WTC11 (cell line): ENCODE measurements around the gene EPHA6. TPM values are rescaled to one million over a fixed set of nuclear protein-coding genes. Genes with fewer than 3 reads are reported as not detected.

ENCODE experiments used
- ATAC-seq: fragments of 200-7000 bp; cut with Tn5 transposase; 2 replicates; pipeline ENCODE4 v1.10.0; 2021; ENCODE audit warnings: mild to moderate bottlenecking, moderate library complexity
- CTCF ChIA-PET: fragments of 300-600 bp; sonication (Branson Sonifier 250); formaldehyde crosslinking; loops from one replicate; lab custom pipeline; 2021; ENCODE audit warnings: antibody characterized with exemption; lab: Charles Lee
- POLR2A ChIA-PET: fragments of 350-600 bp; sonication (Branson Sonifier 250); formaldehyde crosslinking; loops from one replicate; lab custom pipeline; 2021; ENCODE audit warnings: antibody characterized with exemption; lab: Charles Lee
- DNase-seq: peaks from one replicate; pipeline ENCODE4 v3.0.0; 2021; ENCODE audit warnings: low spot score
- H3K27ac Mint-ChIP-seq: 2 replicates; pipeline ENCODE4 v1.8.0; 2021; ENCODE audit warnings: mixed read lengths
- H3K27me3 Mint-ChIP-seq: 2 replicates; pipeline ENCODE4 v1.8.0; 2021; ENCODE audit warnings: low read depth, mild to moderate bottlenecking, moderate library complexity, mixed read lengths
- H3K36me3 Mint-ChIP-seq: 2 replicates; pipeline ENCODE4 v1.8.0; 2021; ENCODE audit warnings: mixed read lengths
- H3K4me1 Mint-ChIP-seq: 2 replicates; pipeline ENCODE4 v1.8.0; 2022; ENCODE audit warnings: mixed read lengths
- H3K4me3 Mint-ChIP-seq: 2 replicates; pipeline ENCODE4 v1.8.0; 2021; ENCODE audit warnings: mild to moderate bottlenecking, moderate library complexity, mixed read lengths
- H3K9me3 Mint-ChIP-seq: 2 replicates; pipeline ENCODE4 v1.8.0; 2021; ENCODE audit warnings: mixed read lengths
- ATF2 ChIP-seq: sonication (generic); formaldehyde crosslinking; IDR thresholded peaks from 2 replicates; pipeline ENCODE4 v1.8.1; 2022; ENCODE audit warnings: low read depth, missing genetic modification reagents, borderline replicate concordance
- ATF6 ChIP-seq: sonication (generic); formaldehyde crosslinking; IDR thresholded peaks from 2 replicates; pipeline ENCODE4 v1.8.1; 2023; ENCODE audit warnings: mild to moderate bottlenecking, missing genetic modification reagents
- CBFB ChIP-seq: sonication (generic); formaldehyde crosslinking; IDR thresholded peaks from 2 replicates; pipeline ENCODE4 v1.8.1; 2022; ENCODE audit warnings: mild to moderate bottlenecking, low read depth, missing genetic modification reagents
- CREB1 ChIP-seq: sonication (generic); formaldehyde crosslinking; IDR thresholded peaks from 2 replicates; pipeline ENCODE4 v1.8.0; 2023; ENCODE audit warnings: mild to moderate bottlenecking, missing genetic modification reagents
- E2F1 ChIP-seq: sonication (generic); formaldehyde crosslinking; IDR thresholded peaks from 2 replicates; pipeline ENCODE4 v1.8.0; 2022; ENCODE audit warnings: mild to moderate bottlenecking, missing genetic modification reagents
- ERG ChIP-seq: fragments of 250-450 bp; sonication (Bioruptor Pico); IDR thresholded peaks from 2 replicates; pipeline ENCODE4 v1.8.0; 2021; ENCODE audit warnings: mild to moderate bottlenecking
- ESRRA ChIP-seq: sonication (generic); formaldehyde crosslinking; IDR thresholded peaks from 2 replicates; pipeline ENCODE4 v1.8.1; 2022; ENCODE audit warnings: mild to moderate bottlenecking, missing genetic modification reagents, borderline replicate concordance
- FOXK1 ChIP-seq: sonication (generic); formaldehyde crosslinking; IDR thresholded peaks from 2 replicates; pipeline ENCODE4 v1.8.0; 2022; ENCODE audit warnings: mild to moderate bottlenecking, moderate library complexity, missing genetic modification reagents
- IRF1 ChIP-seq: sonication (generic); formaldehyde crosslinking; IDR thresholded peaks from 2 replicates; pipeline ENCODE4 v1.8.0; 2023; ENCODE audit warnings: missing genetic modification reagents
- OVOL2 ChIP-seq: fragments of 250-450 bp; sonication (Bioruptor Pico); IDR thresholded peaks from 2 replicates; pipeline ENCODE4 v1.9.0; 2021; ENCODE audit warnings: mild to moderate bottlenecking, borderline replicate concordance
- SP1 ChIP-seq: sonication (generic); formaldehyde crosslinking; conservative IDR thresholded peaks from 2 replicates; pipeline ENCODE4 v1.8.1; 2022; ENCODE audit warnings: missing genetic modification reagents
- STAT6 ChIP-seq: sonication (generic); formaldehyde crosslinking; conservative IDR thresholded peaks from 2 replicates; pipeline ENCODE4 v1.8.1; 2023; ENCODE audit warnings: mild to moderate bottlenecking, low read depth, missing genetic modification reagents, moderate library complexity
- TP53 ChIP-seq: sonication (generic); formaldehyde crosslinking; IDR thresholded peaks from 2 replicates; pipeline ENCODE4 v1.8.1; 2023; ENCODE audit warnings: mild to moderate bottlenecking, missing genetic modification reagents
- ZNF281 ChIP-seq: sonication (generic); formaldehyde crosslinking; IDR thresholded peaks from 2 replicates; pipeline ENCODE4 v1.8.0; 2023; ENCODE audit warnings: mild to moderate bottlenecking, missing genetic modification reagents
- ZNF396 ChIP-seq: fragments of 250-450 bp; sonication (Bioruptor Pico); IDR thresholded peaks from 2 replicates; pipeline ENCODE4 v1.8.0; 2021; ENCODE audit warnings: mild to moderate bottlenecking, moderate library complexity, borderline replicate concordance
- ZNF423 ChIP-seq: fragments of 250-450 bp; sonication (Bioruptor Pico); IDR thresholded peaks from 2 replicates; pipeline ENCODE4 v2.1.2; 2022; ENCODE audit warnings: mild to moderate bottlenecking, moderate library complexity
- ZNF512 ChIP-seq: sonication (generic); formaldehyde crosslinking; IDR thresholded peaks from 2 replicates; pipeline ENCODE4 v1.8.1; 2022; ENCODE audit warnings: missing genetic modification reagents, borderline replicate concordance
- ZNF532 ChIP-seq: fragments of 250-450 bp; sonication (Bioruptor Pico); IDR thresholded peaks from 2 replicates; pipeline ENCODE4 v1.9.0; 2021; ENCODE audit warnings: mild to moderate bottlenecking, borderline replicate concordance
- total RNA-seq: library from RNA; stranded (reverse); gene quantifications from 3 replicates; pipeline ENCODE4 v1.2.3, GENCODE V29; 2021

Gene EPHA6
- total RNA-seq, 1 experiment from 2014 or later, result 2.1 TPM

GRCh38 chr3:97495896-97496295 lies 681.5 kb downstream of the EPHA6 start (continued):
- TF ChIP-seq STAT6 (CRISPR knock-in tag) (no peak), TP53 (no peak), ESRRA (no peak), ZNF512 (no peak), ZNF281 (CRISPR knock-in tag) (no peak)

- POLR2A ChIA-PET, result no interaction called here
- peaks cover 25% of the 10 kb centered on the region for H3K9me3 Mint-ChIP-seq
- DNase-seq (no peak), ATAC-seq (no peak)
- H3K27me3 Mint-ChIP-seq, result no peaks in the 10 kb centered on the region
- peaks cover 16% of the 10 kb centered on the region for H3K36me3 Mint-ChIP-seq
- H3K4me1 Mint-ChIP-seq, result no peaks in the 10 kb centered on the region
- H3K4me3 Mint-ChIP-seq, result no peak overlapping the region
- no peak overlapping the region for H3K27ac Mint-ChIP-seq
- CTCF ChIA-PET, result no interaction called here
- TF ChIP-seq IRF1 (no peak), ATF2 (CRISPR knock-in tag) (no peak), ZNF532 (CRISPR knock-in tag) (no peak), ZNF423 (CRISPR knock-in tag) (no peak), OVOL2 (CRISPR knock-in tag) (no peak), ATF6 (CRISPR knock-in tag) (no peak), ZNF396 (no peak), E2F1 (CRISPR knock-in tag) (no peak), FOXK1 (no peak), CREB1 (CRISPR knock-in tag) (no peak), SP1 (CRISPR knock-in tag) (no peak), CBFB (CRISPR knock-in tag) (no peak), ERG (CRISPR knock-in tag) (no peak)
Measured at GRCh38 chr3:97497138-97497537, 682.7 kb downstream of the EPHA6 start.
